AG09309 (cell line): ENCODE data around the gene CSNK1G2.

Experiments
- DNase-seq: peaks from one replicate; pipeline ENCODE4 v3.0.0-alpha.2; 2010; ENCODE audit warnings: low read depth
- H3K4me3 ChIP-seq: 2 replicates; pipeline ENCODE4 v1.5.1; 2011; ENCODE audit warnings: mild to moderate bottlenecking, low read depth, low read length, moderate library complexity; ENCODE audit not compliant: control insufficient read depth
- CTCF ChIP-seq: IDR thresholded peaks from 2 replicates; pipeline ENCODE4 v1.5.1; 2011; ENCODE audit warnings: mild to moderate bottlenecking, low read depth, low read length, inconsistent platforms; ENCODE audit not compliant: insufficient read depth, control insufficient read depth; ENCODE audit errors: missing control alignments

The CSNK1G2 gene

GRCh38 chr19:1961000-1961883 is 20.3 kb downstream of the CSNK1G2 start:
- no peak for TF ChIP-seq CTCF
- DNase-seq: no peak

GRCh38 chr19:1962674-1963073 is 21.7 kb downstream of the CSNK1G2 start:
- DNase-seq: no peak
- no peak overlapping the region for H3K4me3 ChIP-seq
- TF ChIP-seq CTCF: no peak

More at GRCh38 chr19:1961000-1961883, 20.3 kb downstream of the CSNK1G2 start:
- H3K4me3 ChIP-seq: no peak overlapping the region

- no peak for DNase-seq
- TF ChIP-seq CTCF: no peak
- no peak overlapping the region for H3K4me3 ChIP-seq
Measured at GRCh38 chr19:1967087-1967608, 26.2 kb downstream of the CSNK1G2 start.

GRCh38 chr19:1968279-1969175 is 27.6 kb downstream of the CSNK1G2 start:
- no peak overlapping the region for H3K4me3 ChIP-seq
- no peak for TF ChIP-seq CTCF
- no peak for DNase-seq

GRCh38 chr19:1969176-1970002 is 28.4 kb downstream of the CSNK1G2 start:
- H3K4me3 ChIP-seq: no peak overlapping the region
- no peak for DNase-seq
- TF ChIP-seq CTCF: no peak
